Progenitor cell of endocrine pancreas (in vitro differentiated cells): ENCODE measurements around the gene SOX2. TPM values are rescaled to one million over a fixed set of nuclear protein-coding genes. Genes with fewer than 3 reads are reported as not detected.

Experiments used
- DNase-seq: peaks from one replicate; pipeline ENCODE4 v3.0.0; 2021; ENCODE audit warnings: low spot score; ENCODE audit not compliant: unreplicated experiment
- H3K27ac Mint-ChIP-seq: 2 replicates; pipeline ENCODE4 v1.8.0; 2021; ENCODE audit warnings: mild to moderate bottlenecking, moderate library complexity, mixed read lengths
- H3K27me3 Mint-ChIP-seq: 2 replicates; pipeline ENCODE4 v1.8.0; 2021; ENCODE audit warnings: mixed read lengths
- H3K36me3 Mint-ChIP-seq: 2 replicates; pipeline ENCODE4 v1.8.0; 2022; ENCODE audit warnings: mixed read lengths; ENCODE audit not compliant: insufficient read depth
- H3K4me1 Mint-ChIP-seq: 2 replicates; pipeline ENCODE4 v1.8.0; 2021; ENCODE audit warnings: low read depth, mixed read lengths
- H3K4me3 Mint-ChIP-seq: 2 replicates; pipeline ENCODE4 v1.8.0; 2021; ENCODE audit warnings: low read depth, mild to moderate bottlenecking, moderate library complexity, mixed read lengths
- H3K9me3 Mint-ChIP-seq: 2 replicates; pipeline ENCODE4 v1.8.0; 2021; ENCODE audit warnings: low read depth, mixed read lengths
- CTCF ChIP-seq: fragments of 200-600 bp; sonication (generic); IDR thresholded peaks from one replicate; pipeline ENCODE4 v1.5.0; 2021; ENCODE audit warnings: antibody characterized with exemption, mild to moderate bottlenecking; ENCODE audit not compliant: unreplicated experiment
- total RNA-seq: library from RNA; stranded (reverse); gene quantifications from 2 replicates; pipeline ENCODE4 v1.2.1, GENCODE V29; 2021

Gene SOX2
- total RNA-seq, 1 donor from 2014 or later = 72.0 TPM

DNA sequence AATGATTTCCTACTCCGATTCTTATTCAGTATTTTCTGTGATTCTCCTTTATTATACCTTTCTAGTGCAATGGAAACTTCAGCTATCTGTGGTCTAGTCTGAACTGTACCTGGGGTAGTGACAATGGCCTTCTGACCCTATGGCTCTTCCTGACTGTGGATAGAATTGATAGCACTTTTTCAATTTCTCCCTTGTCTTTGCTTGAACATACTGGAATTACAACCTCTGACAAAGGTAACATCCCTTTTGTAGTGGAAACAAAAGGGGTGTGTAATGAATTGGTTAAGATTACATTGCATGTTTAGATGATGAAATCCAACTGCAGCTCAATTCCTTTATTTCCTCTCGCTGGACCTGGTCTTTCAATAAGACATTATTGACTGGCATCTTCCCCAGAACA lies 21.0 kb upstream of the SOX2 start:
- Mint-ChIP-seq H3K27ac (no peak overlapping the region), H3K9me3 (no peaks in the 10 kb centered on the region), H3K4me3 (no peak overlapping the region), H3K27me3 (peaks cover 2% of the 10 kb centered on the region), H3K36me3 (no peaks in the 10 kb centered on the region), H3K4me1 (peaks cover 3% of the 10 kb centered on the region)
- TF ChIP-seq CTCF = no peak
- no peak for DNase-seq

DNA sequence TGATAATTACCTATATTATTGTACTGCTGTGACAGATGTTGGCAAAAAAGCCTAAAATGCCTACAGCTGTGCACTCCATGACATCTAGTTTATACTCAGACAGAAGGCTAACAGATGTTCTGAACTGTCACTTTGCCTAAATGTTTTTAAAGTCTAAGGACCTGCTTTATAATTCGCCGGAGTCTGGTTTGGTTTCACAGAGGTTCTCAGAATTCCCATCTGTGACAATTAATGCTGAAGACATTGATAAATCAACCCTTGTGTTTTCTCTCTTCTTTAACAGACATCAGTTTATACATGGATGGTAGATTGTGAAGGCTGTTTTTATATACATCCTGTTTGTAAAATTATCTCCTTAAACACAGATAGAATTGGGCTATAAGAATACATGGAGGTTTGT lies 19.8 kb upstream of the SOX2 start:
- TF ChIP-seq CTCF = no peak
- no peaks in the 10 kb centered on the region for H3K9me3 Mint-ChIP-seq
- peaks cover 3% of the 10 kb centered on the region for H3K4me1 Mint-ChIP-seq
- no peak for DNase-seq
- H3K36me3 Mint-ChIP-seq = no peaks in the 10 kb centered on the region
- no peak overlapping the region for H3K27ac Mint-ChIP-seq
- H3K27me3 Mint-ChIP-seq = peaks cover 8% of the 10 kb centered on the region
- H3K4me3 Mint-ChIP-seq = no peak overlapping the region

DNA sequence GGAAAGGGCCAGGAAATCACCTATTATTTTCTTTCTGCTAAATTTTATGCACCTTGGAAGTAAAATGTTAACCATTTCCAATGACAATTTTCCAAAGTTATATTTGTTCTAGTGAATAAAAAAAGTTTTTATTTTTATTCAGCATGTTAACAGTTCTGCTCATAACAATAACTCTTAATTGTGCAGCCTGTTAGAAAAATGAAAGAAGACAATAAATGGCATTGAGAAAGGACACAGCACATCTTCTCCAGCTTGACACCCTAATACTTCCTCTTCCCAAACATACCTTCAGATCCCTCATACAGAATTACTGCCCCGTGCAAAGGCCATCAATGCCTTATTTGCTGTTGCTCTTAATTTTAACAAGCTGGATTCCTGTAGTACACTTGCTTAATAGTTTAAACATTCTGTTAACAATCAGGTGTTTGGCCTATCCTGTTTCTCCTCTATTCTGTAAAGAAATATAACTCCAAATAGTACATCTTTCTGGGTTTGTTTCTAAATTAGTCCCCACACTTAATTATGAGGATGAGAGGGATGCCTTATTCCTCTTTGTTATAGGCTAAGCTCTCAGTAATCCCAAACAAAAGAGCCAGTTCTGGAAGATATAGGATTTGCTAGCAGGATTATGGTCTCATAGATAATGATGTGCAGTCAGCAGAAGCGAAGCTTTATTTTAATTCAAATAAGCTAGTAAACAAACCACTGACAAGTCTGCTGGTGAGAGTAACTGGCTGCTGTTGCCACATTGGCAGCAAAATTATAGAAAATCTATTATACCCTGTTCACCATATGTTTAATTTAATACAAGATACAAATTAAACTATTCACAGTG lies 19.2 kb upstream of the SOX2 start:
- no peaks in the 10 kb centered on the region for H3K9me3 Mint-ChIP-seq
- no peaks in the 10 kb centered on the region for H3K4me1 Mint-ChIP-seq
- peaks cover 14% of the 10 kb centered on the region for H3K27me3 Mint-ChIP-seq
- no peak for DNase-seq
- H3K4me3 Mint-ChIP-seq = no peak overlapping the region
- TF ChIP-seq CTCF = no peak
- H3K36me3 Mint-ChIP-seq = no peaks in the 10 kb centered on the region
- no peak overlapping the region for H3K27ac Mint-ChIP-seq

GRCh38 chr3:181693280-181693679 lies 18.4 kb upstream of the SOX2 start:
- no peak overlapping the region for H3K4me3 Mint-ChIP-seq
- H3K27me3 Mint-ChIP-seq = peaks cover 21% of the 10 kb centered on the region
- no peaks in the 10 kb centered on the region for H3K9me3 Mint-ChIP-seq
- no peak overlapping the region for H3K27ac Mint-ChIP-seq
- no peaks in the 10 kb centered on the region for H3K4me1 Mint-ChIP-seq
- H3K36me3 Mint-ChIP-seq = no peaks in the 10 kb centered on the region
- TF ChIP-seq CTCF = no peak
- DNase-seq = no peak

DNA sequence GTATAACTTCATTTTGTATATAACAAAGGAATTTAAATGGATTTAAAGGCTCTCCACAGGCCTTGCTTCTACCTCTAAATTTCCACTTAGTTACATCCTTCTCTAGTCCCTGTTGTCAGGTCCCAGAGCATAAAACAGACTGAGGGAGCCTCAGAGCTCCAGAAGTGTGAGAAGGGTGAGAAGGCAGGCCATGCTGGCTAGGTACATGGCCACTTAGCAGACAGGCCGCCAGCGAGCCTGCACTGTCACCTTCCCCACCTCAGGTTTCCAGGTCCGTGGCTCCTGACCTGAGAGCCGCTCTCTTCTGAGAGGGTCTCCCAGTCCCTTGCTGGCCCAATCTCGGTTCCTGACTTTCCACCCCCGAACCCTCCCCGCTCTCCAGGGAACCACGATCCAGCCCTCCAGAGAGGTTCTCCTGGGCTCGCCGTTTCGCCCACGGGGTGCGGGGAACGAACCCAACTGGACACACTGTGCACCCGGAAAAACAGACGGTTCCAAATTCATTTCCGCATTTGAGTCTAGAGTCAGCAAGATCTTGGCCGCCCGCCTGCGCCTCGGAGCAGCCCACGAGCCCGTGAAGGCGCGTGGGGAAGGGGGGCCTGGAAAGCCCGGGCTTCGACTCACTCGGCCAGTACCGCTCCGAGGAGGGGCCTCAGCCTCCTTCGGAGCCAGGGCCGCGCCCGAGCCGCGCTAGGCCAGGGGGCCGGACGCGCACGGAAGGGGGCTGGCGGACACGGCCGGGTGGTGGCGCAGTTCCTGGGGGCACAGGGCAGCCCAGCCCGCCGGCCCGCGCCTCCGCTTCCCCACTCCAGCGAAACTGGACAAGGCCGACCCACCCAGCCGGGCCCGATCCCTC lies 16.7 kb upstream of the SOX2 start:
- Mint-ChIP-seq H3K4me1 (peaks cover 1% of the 10 kb centered on the region), H3K9me3 (no peaks in the 10 kb centered on the region), H3K36me3 (no peaks in the 10 kb centered on the region), H3K27ac (no peak overlapping the region), H3K4me3 (peak overlapping the region; percentile 40), H3K27me3 (peaks cover 38% of the 10 kb centered on the region)
- no peak for DNase-seq
- peak; percentile 18 for TF ChIP-seq CTCF
